ENCODE results near the gene ZDHHC5. TPM values are rescaled to one million over a fixed set of nuclear protein-coding genes. Genes with fewer than 3 reads are reported as not detected.
"Not testable (repeated sequence)": the region's sequence is repeated elsewhere in the genome, so short reads cannot be mapped to it uniquely, and the experiment has no call there.

Gene ZDHHC5
- total RNA-seq, 2 experiments from 2014 or later: 77.8 to 82.4 TPM

- peaks cover 33% of the 10 kb centered on the region for H3K36me3 Mint-ChIP-seq (ENCODE audit: low read depth)
- H3K27ac Mint-ChIP-seq: peak overlapping the region; percentile 99
- ChIA-PET CTCF (interaction anchor here (0.6 to 2.8 kb wide), 3 partner anchors 11 to 190 kb away, joined by 3 to 11 read pairs (median 6); partner anchors contain the start of gene CLP1), POLR2A (interaction anchor here (0.7 to 2.5 kb wide), 3 partner anchors 11 to 139 kb away, joined by 3 to 12 read pairs (median 3); partner anchors contain the start of genes CLP1 and SELENOH)
- H3K27me3 Mint-ChIP-seq (ENCODE audit: low read depth): no peaks in the 10 kb centered on the region
- H3K4me3 Mint-ChIP-seq: peak overlapping the region; percentile 96
- H3K9me3 Mint-ChIP-seq (ENCODE audit: insufficient read depth): no peaks in the 10 kb centered on the region
- peaks cover 51% of the 10 kb centered on the region for H3K4me1 Mint-ChIP-seq (ENCODE audit: low read depth)
- peak; percentile 63 for DNase-seq
- ATAC-seq: peak; percentile 10
Observed at GRCh38 chr11:57668434-57668782, 494 bp downstream of the ZDHHC5 start.

GRCh38 chr11:57674251-57674650 lies 6.3 kb downstream of the ZDHHC5 start:
- H3K27ac Mint-ChIP-seq: peak overlapping the region; percentile 3
- DNase-seq (no peak), ATAC-seq (no peak)
- peaks cover 65% of the 10 kb centered on the region for H3K4me1 Mint-ChIP-seq (ENCODE audit: low read depth)
- H3K9me3 Mint-ChIP-seq (ENCODE audit: insufficient read depth): no peaks in the 10 kb centered on the region
- no peaks in the 10 kb centered on the region for H3K27me3 Mint-ChIP-seq (ENCODE audit: low read depth)
- no peak overlapping the region for H3K4me3 Mint-ChIP-seq
- POLR2A ChIA-PET: no interaction called here
- CTCF ChIA-PET: interaction anchor here (10.3 kb wide), 1 partner anchor 126 kb away, joined by 55 read pairs; no protein-coding TSS in a partner anchor
- H3K36me3 Mint-ChIP-seq (ENCODE audit: low read depth): peaks cover 60% of the 10 kb centered on the region

GRCh38 chr11:57675176-57675941 lies 7.4 kb downstream of the ZDHHC5 start:
- ATAC-seq: no peak
- Mint-ChIP-seq H3K27ac (no peak overlapping the region), H3K36me3 (ENCODE audit: low read depth) (peaks cover 61% of the 10 kb centered on the region), H3K4me3 (no peak overlapping the region), H3K9me3 (ENCODE audit: insufficient read depth) (no peaks in the 10 kb centered on the region), H3K4me1 (ENCODE audit: low read depth) (peaks cover 64% of the 10 kb centered on the region), H3K27me3 (ENCODE audit: low read depth) (no peaks in the 10 kb centered on the region)
- ChIA-PET CTCF (interaction anchor here (0.7 to 10.3 kb wide), 3 partner anchors 36 to 148 kb away, joined by 3 to 55 read pairs (median 4); partner anchors contain the start of gene MED19), POLR2A (interaction anchor here (1.0 kb wide), 1 partner anchor 14 kb away, joined by 3 read pairs; no protein-coding TSS in a partner anchor)
- no peak for DNase-seq

GRCh38 chr11:57679396-57679795 lies 11.5 kb downstream of the ZDHHC5 start:
- CTCF ChIA-PET: interaction anchor here (0.5 to 10.3 kb wide), 2 partner anchors 22 to 121 kb away, joined by 3 to 55 read pairs; no protein-coding TSS in a partner anchor
- POLR2A ChIA-PET: interaction anchor here (1.0 kb wide), 1 partner anchor 63 kb away, joined by 3 read pairs; no protein-coding TSS in a partner anchor
- Mint-ChIP-seq H3K4me1 (ENCODE audit: low read depth) (peaks cover 37% of the 10 kb centered on the region), H3K27me3 (ENCODE audit: low read depth) (no peaks in the 10 kb centered on the region), H3K36me3 (ENCODE audit: low read depth) (peaks cover 63% of the 10 kb centered on the region), H3K4me3 (no peak overlapping the region), H3K9me3 (ENCODE audit: insufficient read depth) (no peaks in the 10 kb centered on the region), H3K27ac (peak overlapping the region; percentile 24)
- ATAC-seq: no peak
- DNase-seq: no peak

GRCh38 chr11:57680552-57680874 lies 12.6 kb downstream of the ZDHHC5 start:
- Mint-ChIP-seq H3K4me3 (no peak overlapping the region), H3K36me3 (ENCODE audit: low read depth) (peaks cover 65% of the 10 kb centered on the region), H3K9me3 (ENCODE audit: insufficient read depth) (no peaks in the 10 kb centered on the region), H3K27me3 (ENCODE audit: low read depth) (no peaks in the 10 kb centered on the region), H3K27ac (peak overlapping the region; percentile 24), H3K4me1 (ENCODE audit: low read depth) (peaks cover 32% of the 10 kb centered on the region)
- no peak for ATAC-seq
- no peak for DNase-seq
- CTCF ChIA-PET: interaction anchor here (0.7 to 10.3 kb wide), 2 partner anchors 21 to 120 kb away, joined by 3 to 55 read pairs; no protein-coding TSS in a partner anchor
- POLR2A ChIA-PET: no interaction called here

GRCh38 chr11:57681168-57681567 lies 13.3 kb downstream of the ZDHHC5 start:
- H3K4me3 Mint-ChIP-seq: no peak overlapping the region

GRCh38 chr11:57690474-57690873 lies 22.6 kb downstream of the ZDHHC5 start:
- ATAC-seq; DNase-seq; H3K4me3 Mint-ChIP-seq; H3K27ac Mint-ChIP-seq; POLR2A ChIA-PET; H3K27me3 Mint-ChIP-seq (ENCODE audit: low read depth); H3K9me3 Mint-ChIP-seq (ENCODE audit: insufficient read depth); H3K4me1 Mint-ChIP-seq (ENCODE audit: low read depth); CTCF ChIA-PET: not testable (repeated sequence)
- H3K36me3 Mint-ChIP-seq (ENCODE audit: low read depth): peaks cover 59% of the 10 kb centered on the region

More at GRCh38 chr11:57681168-57681567, 13.3 kb downstream of the ZDHHC5 start:
- Mint-ChIP-seq H3K27ac (no peak overlapping the region), H3K27me3 (ENCODE audit: low read depth) (no peaks in the 10 kb centered on the region), H3K4me1 (ENCODE audit: low read depth) (peaks cover 26% of the 10 kb centered on the region), H3K9me3 (ENCODE audit: insufficient read depth) (no peaks in the 10 kb centered on the region), H3K36me3 (ENCODE audit: low read depth) (peaks cover 62% of the 10 kb centered on the region)
- ATAC-seq: no peak
- ChIA-PET POLR2A (no interaction called here), CTCF (interaction anchor here (1.2 to 10.3 kb wide), 2 partner anchors 39 to 119 kb away, joined by 3 to 55 read pairs; no protein-coding TSS in a partner anchor)
- no peak for DNase-seq

- Mint-ChIP-seq H3K36me3 (ENCODE audit: low read depth) (peaks cover 58% of the 10 kb centered on the region), H3K4me1 (ENCODE audit: low read depth) (no peaks in the 10 kb centered on the region), H3K9me3 (ENCODE audit: insufficient read depth) (no peaks in the 10 kb centered on the region), H3K27ac (no peak overlapping the region), H3K27me3 (ENCODE audit: low read depth) (no peaks in the 10 kb centered on the region), H3K4me3 (no peak overlapping the region)
- ChIA-PET POLR2A (interaction anchor here (1.1 kb wide), 1 partner anchor 43 kb away, joined by 3 read pairs; the partner anchor contains the start of gene SELENOH), CTCF (interaction anchor here (4.0 kb wide), 1 partner anchor 102 kb away, joined by 18 read pairs; no protein-coding TSS in a partner anchor)
- DNase-seq (no peak), ATAC-seq (peak; percentile 25)
Observed at GRCh38 chr11:57698843-57699365, 31.0 kb downstream of the ZDHHC5 start.

GRCh38 chr11:57699813-57700212 lies 31.9 kb downstream of the ZDHHC5 start:
- H3K27me3 Mint-ChIP-seq (ENCODE audit: low read depth): no peaks in the 10 kb centered on the region
- no peak overlapping the region for H3K27ac Mint-ChIP-seq
- no peak overlapping the region for H3K4me3 Mint-ChIP-seq
- POLR2A ChIA-PET: interaction anchor here (0.7 to 1.1 kb wide), 2 partner anchors 30 to 42 kb away, joined by 3 read pairs; partner anchors contain the start of gene SELENOH
- peaks cover 63% of the 10 kb centered on the region for H3K36me3 Mint-ChIP-seq (ENCODE audit: low read depth)
- no peak for DNase-seq
- H3K4me1 Mint-ChIP-seq (ENCODE audit: low read depth): no peaks in the 10 kb centered on the region
- CTCF ChIA-PET: interaction anchor here (4.0 kb wide), 1 partner anchor 101 kb away, joined by 18 read pairs; no protein-coding TSS in a partner anchor
- no peaks in the 10 kb centered on the region for H3K9me3 Mint-ChIP-seq (ENCODE audit: insufficient read depth)
- ATAC-seq: no peak

GRCh38 chr11:57700425-57700824 lies 32.5 kb downstream of the ZDHHC5 start:
- Mint-ChIP-seq H3K27ac (no peak overlapping the region), H3K27me3 (ENCODE audit: low read depth) (no peaks in the 10 kb centered on the region), H3K9me3 (ENCODE audit: insufficient read depth) (no peaks in the 10 kb centered on the region), H3K36me3 (ENCODE audit: low read depth) (peaks cover 61% of the 10 kb centered on the region), H3K4me3 (no peak overlapping the region), H3K4me1 (ENCODE audit: low read depth) (no peaks in the 10 kb centered on the region)
- no peak for DNase-seq
- ChIA-PET POLR2A (interaction anchor here (0.6 kb wide), 1 partner anchor 41 kb away, joined by 3 read pairs; no protein-coding TSS in a partner anchor), CTCF (interaction anchor here (1.1 kb wide), 1 partner anchor 9 kb away, joined by 3 read pairs; no protein-coding TSS in a partner anchor)
- ATAC-seq: no peak

- Mint-ChIP-seq H3K36me3 (ENCODE audit: low read depth) (peaks cover 61% of the 10 kb centered on the region), H3K27me3 (ENCODE audit: low read depth) (no peaks in the 10 kb centered on the region), H3K4me3 (no peak overlapping the region), H3K27ac (no peak overlapping the region), H3K9me3 (ENCODE audit: insufficient read depth) (no peaks in the 10 kb centered on the region), H3K4me1 (ENCODE audit: low read depth) (peaks cover under 1% of the 10 kb centered on the region)
- ATAC-seq (no peak), DNase-seq (no peak)
- CTCF ChIA-PET: interaction anchor here (7.8 kb wide), 1 partner anchor 98 kb away, joined by 35 read pairs; no protein-coding TSS in a partner anchor
- POLR2A ChIA-PET: no interaction called here
Observed at GRCh38 chr11:57703341-57703740, 35.4 kb downstream of the ZDHHC5 start.

Data from activated CD8-positive, alpha-beta T cell treated with anti-CD3 and anti-CD28 coated beads, Interleukin-2, amount 10 ng/mL, durations not matched to agents 7 days and 5 days (primary cell).